Left colon (tissue), 2 donors: ENCODE measurements around the gene LNPEP. TPM values are rescaled to one million over a fixed set of nuclear protein-coding genes. Genes with fewer than 3 reads are reported as not detected.

ENCODE experiments used
- ATAC-seq: fragments of 200-7000 bp; cut with Tn5 transposase; one replicate; pipeline ENCODE4 v1.9.1; 2020; ENCODE audit warnings: mild to moderate bottlenecking, moderate library complexity
- DNase-seq, 2 donors: peaks; one replicate each; pipeline ENCODE4 v3.0.0-alpha.2; 2020
- intact Hi-C, 2 donors: fragments of 100-400 bp; cut with DNase I in 1 of 2; cut with micrococcal nuclease in 1 of 2; formaldehyde crosslinking; loops; one replicate each; pipeline versions ENCODE4 v1.11.2 to v1.14.0; 2022; cut with DNase I, micrococcal nuclease
- long read RNA-seq: library from polyadenylated mRNA; unstranded; transcript quantifications from one replicate; pipeline ENCODE4 v2.0.0, GENCODE V29; 2021
- total RNA-seq, 2 donors: library from RNA; stranded (reverse); fragmentation: NEBNext Ultra II Directional; extraction: Animal tissue kit (Norgen Biotek cat#: 25700); gene quantifications; one replicate each; pipeline ENCODE4 v1.2.1, GENCODE V29; 2021
- donor health status: DM: no; HTN: no; CAD: no.
- donor health status: DM: yes; HTN: yes; CAD: no.

The LNPEP gene
- 10 to 100 TPM; 32.2 to 34.4 TPM for total RNA-seq
- long read RNA-seq, full-length matches to known transcripts = 5 of 11 reads
- long read RNA-seq, partial matches to known transcripts = 1 of 11 reads
- long read RNA-seq, other reads (novel, unspliced or antisense) = 5 of 11 reads

GRCh38 chr5:96935559-96936430, at the start of gene LNPEP:
LNPEP (plus strand) TSS chr5:96936080; CDS start chr5:96936156, 76 bp downstream.
- peak; percentile 82 for ATAC-seq
- intact Hi-C loops = no loop called here
- DNase-seq = peak; percentile 96 to 98

- DNase-seq = no peak
- intact Hi-C loops = no loop called here
- no peak for ATAC-seq
Observed at GRCh38 chr5:96893342-96893741, 42.5 kb upstream of the LNPEP start.

GRCh38 chr5:96896276-96896675, 39.6 kb upstream of the LNPEP start:
- no peak for ATAC-seq
- intact Hi-C loops = no loop called here
- DNase-seq = no peak

GRCh38 chr5:96896806-96897205, 39.1 kb upstream of the LNPEP start:
- intact Hi-C loops = no loop called here
- ATAC-seq (no peak), DNase-seq (no peak)

GRCh38 chr5:96901384-96901783, 34.5 kb upstream of the LNPEP start:
- intact Hi-C loops = no loop called here
- ATAC-seq = no peak
- no peak for DNase-seq

- DNase-seq (no peak), ATAC-seq (no peak)
- intact Hi-C loops = no loop called here
Observed at GRCh38 chr5:96901841-96902240, 34.0 kb upstream of the LNPEP start.

- intact Hi-C loops = no loop called here
- ATAC-seq = no peak
- no peak for DNase-seq
Observed at GRCh38 chr5:96902876-96903275, 33.0 kb upstream of the LNPEP start.

GRCh38 chr5:96903300-96903699, 32.6 kb upstream of the LNPEP start:
- intact Hi-C loops = no loop called here
- DNase-seq (no peak), ATAC-seq (no peak)

- intact Hi-C loops = no loop called here
- DNase-seq (no peak), ATAC-seq (no peak)
Observed at GRCh38 chr5:96904054-96904931, 31.6 kb upstream of the LNPEP start.

GRCh38 chr5:96905864-96906263, 30.0 kb upstream of the LNPEP start:
- ATAC-seq (peak; percentile 79), DNase-seq (no peak)
- intact Hi-C loops = no loop called here

- ATAC-seq (no peak), DNase-seq (no peak)
- intact Hi-C loops = no loop called here
Observed at GRCh38 chr5:96909003-96909402, 26.9 kb upstream of the LNPEP start.

GRCh38 chr5:96909435-96909834, 26.4 kb upstream of the LNPEP start:
- intact Hi-C loops = no loop called here
- no peak for DNase-seq

GRCh38 chr5:96911139-96911538, 24.7 kb upstream of the LNPEP start:
- intact Hi-C loops = no loop called here
- DNase-seq = no peak
- ATAC-seq = no peak

More at GRCh38 chr5:96909435-96909834, 26.4 kb upstream of the LNPEP start:
- ATAC-seq = no peak

GRCh38 chr5:96913233-96913632, 22.6 kb upstream of the LNPEP start:
- ATAC-seq (no peak), DNase-seq (no peak)
- intact Hi-C loops = no loop called here

GRCh38 chr5:96919754-96920197, 16.1 kb upstream of the LNPEP start:
- ATAC-seq = no peak
- no peak for DNase-seq
- intact Hi-C loops = no loop called here

- intact Hi-C loops = no loop called here
- DNase-seq = no peak
- ATAC-seq = no peak
Observed at GRCh38 chr5:96920744-96921355, 15.0 kb upstream of the LNPEP start.

GRCh38 chr5:96922499-96923244, 13.2 kb upstream of the LNPEP start:
- ATAC-seq = no peak
- no peak for DNase-seq
- intact Hi-C loops = no loop called here

- ATAC-seq (peak; percentile 34), DNase-seq (no peak)
- intact Hi-C loops = no loop called here
Observed at GRCh38 chr5:96924016-96924443, 11.8 kb upstream of the LNPEP start.
